Upper lobe of left lung (tissue), 4 donors: ENCODE measurements around the gene TMEM182.

Experiments used
- CTCF ChIP-seq, 6 experiments: fragments of 450-650 bp in 4 of 6; fragments of 200-600 bp in 2 of 6; sonication (generic) in 2 of 6; IDR thresholded peaks; one replicate each; pipeline ENCODE4 v1.5.1; 2016 to 2019; ENCODE audit warnings: antibody characterized with exemption in 6 of 6
- POLR2AphosphoS5 ChIP-seq, 2 donors: sonication (generic); formaldehyde crosslinking; IDR thresholded peaks; one replicate each; pipeline ENCODE4 v1.5.1; 2017; ENCODE audit warnings: antibody characterized with exemption in 2 of 2

DNA sequence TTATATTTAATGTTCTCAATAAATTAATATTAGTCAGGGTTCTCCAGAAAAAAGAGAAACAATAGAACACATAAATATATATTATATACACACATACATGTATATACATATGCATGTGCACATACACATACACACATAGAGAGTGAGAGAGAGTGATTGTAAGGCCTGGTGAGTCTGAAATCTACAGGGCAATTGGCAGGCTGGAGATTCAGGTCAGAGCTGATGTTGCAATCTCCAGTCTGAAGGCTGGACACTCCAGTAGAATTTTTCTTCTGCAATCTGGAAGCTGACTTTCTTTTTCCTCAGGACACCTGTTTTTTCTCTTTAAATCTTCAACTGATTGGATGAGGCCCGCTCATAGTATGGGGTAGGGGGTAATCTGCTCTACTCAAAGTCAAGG is 3.2 kb downstream of the TMEM182 start:
- TF ChIP-seq CTCF (IDR thresholded peaks at IDR 0.05) = no peak
- no peak for TF ChIP-seq POLR2AphosphoS5 (IDR thresholded peaks at IDR 0.05)
